ENCODE results near the gene RTN4RL2. TPM values are rescaled to one million over a fixed set of nuclear protein-coding genes. Genes with fewer than 3 reads are reported as not detected.

RTN4RL2 gene
- total and polyA plus RNA-seq, 2 donors (not counting 3 experiments of a cell fraction or from before 2014, with no cell fraction given) = 0.35 to 1.3 TPM

DNA sequence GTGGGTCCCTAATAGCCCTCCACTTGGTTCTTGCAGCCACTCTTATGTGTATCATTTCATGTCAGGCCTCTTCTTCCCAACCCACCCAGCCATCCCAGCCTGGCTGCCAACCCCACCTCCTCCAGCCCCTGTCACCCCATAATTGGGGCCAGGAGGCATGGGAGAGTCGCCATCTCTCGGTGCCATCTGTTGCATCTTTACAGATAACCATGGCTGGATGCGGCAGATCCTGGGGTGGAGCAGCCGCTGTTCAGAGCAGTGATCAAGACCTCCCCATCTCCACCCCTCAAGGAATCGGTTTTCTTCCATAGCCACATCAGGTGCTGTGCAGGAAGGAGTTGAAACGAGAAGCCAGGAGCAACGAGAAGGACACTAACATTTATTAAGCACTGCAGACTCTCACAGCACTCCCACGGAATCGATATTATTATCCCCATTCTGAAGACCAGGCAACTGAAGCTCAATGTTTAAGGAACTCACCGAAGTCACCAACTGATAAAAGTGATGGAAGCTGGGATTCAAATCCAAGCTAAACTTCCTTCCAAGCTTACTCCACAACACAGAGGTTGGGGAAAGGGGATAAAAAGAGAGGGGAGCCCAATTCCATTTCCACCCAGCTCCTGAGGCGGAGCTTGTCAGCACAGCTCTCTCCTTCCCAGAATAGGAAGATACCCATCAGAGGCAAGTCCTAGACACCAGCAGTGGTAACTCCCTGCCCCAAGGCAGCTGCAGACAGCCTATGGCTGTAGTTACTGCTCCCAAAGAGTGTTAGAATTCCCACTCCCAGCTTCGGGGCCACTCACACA is 52.5 kb downstream of the RTN4RL2 start:
- Histone ChIP-seq H3K36me3 (ENCODE audit: control insufficient read depth in 2 of 2, extremely low read depth in 1 of 2, insufficient read depth in 2 of 2, low read length in 2 of 2) (no peaks in the 10 kb centered on the region), H3K4me1 (ENCODE audit: control insufficient read depth, extremely low read depth, insufficient read depth, low read length) (peaks cover 9% of the 10 kb centered on the region), H4K20me1 (replicated peaks; ENCODE audit: control insufficient read depth, extremely low read depth, insufficient read depth, low read length) (no peaks in the 10 kb centered on the region), H3K4me2 (ENCODE audit: insufficient read depth, low read length) (no peak overlapping the region), H3K9me3 (replicated peaks; ENCODE audit: control insufficient read depth, insufficient read depth, low read length) (no peaks in the 10 kb centered on the region), H3K27ac (ENCODE audit: insufficient read depth, low read depth, low read length) (no peak overlapping the region), H3K4me3 (replicated peaks in 1 of 3; ENCODE audit: insufficient read depth in 1 of 3, low read depth in 1 of 3, low read length in 3 of 3) (no peak overlapping the region), H3K27me3 (ENCODE audit: control insufficient read depth in 2 of 2, insufficient read depth in 2 of 2, low read length in 2 of 2) (no peaks in the 10 kb centered on the region), H3K79me2 (ENCODE audit: control insufficient read depth, insufficient read depth, low read length) (no peaks in the 10 kb centered on the region), H2AFZ (ENCODE audit: low read depth, low read length) (no peak overlapping the region), H3K9me1 (replicated peaks; ENCODE audit: control insufficient read depth, extremely low read depth, insufficient read depth, low read length) (no peaks in the 10 kb centered on the region), H3K9ac (replicated peaks; ENCODE audit: extremely low read depth, insufficient read depth, low read length) (no peak overlapping the region)
- POLR2A ChIA-PET = no interaction called here
- BruUV-seq (replicated peaks) = no TSS peak
- dilution Hi-C loops (cut with MboI; ENCODE audit: extremely low pct_ligation_motif_present, low sequenced_read_pairs) (no loop called here), intact Hi-C loops (cut with micrococcal nuclease) (no loop called here)
- no peak for DNase-seq (ENCODE audit: low read depth, low spot score)
- CTCF ChIA-PET = interaction anchor here (1.1 to 9.0 kb wide), 4 partner anchors 14 to 86 kb away, joined by 3 to 166 read pairs (median 56); partner anchors contain the start of gene SLC43A3
- TF ChIP-seq, protein P1, sequence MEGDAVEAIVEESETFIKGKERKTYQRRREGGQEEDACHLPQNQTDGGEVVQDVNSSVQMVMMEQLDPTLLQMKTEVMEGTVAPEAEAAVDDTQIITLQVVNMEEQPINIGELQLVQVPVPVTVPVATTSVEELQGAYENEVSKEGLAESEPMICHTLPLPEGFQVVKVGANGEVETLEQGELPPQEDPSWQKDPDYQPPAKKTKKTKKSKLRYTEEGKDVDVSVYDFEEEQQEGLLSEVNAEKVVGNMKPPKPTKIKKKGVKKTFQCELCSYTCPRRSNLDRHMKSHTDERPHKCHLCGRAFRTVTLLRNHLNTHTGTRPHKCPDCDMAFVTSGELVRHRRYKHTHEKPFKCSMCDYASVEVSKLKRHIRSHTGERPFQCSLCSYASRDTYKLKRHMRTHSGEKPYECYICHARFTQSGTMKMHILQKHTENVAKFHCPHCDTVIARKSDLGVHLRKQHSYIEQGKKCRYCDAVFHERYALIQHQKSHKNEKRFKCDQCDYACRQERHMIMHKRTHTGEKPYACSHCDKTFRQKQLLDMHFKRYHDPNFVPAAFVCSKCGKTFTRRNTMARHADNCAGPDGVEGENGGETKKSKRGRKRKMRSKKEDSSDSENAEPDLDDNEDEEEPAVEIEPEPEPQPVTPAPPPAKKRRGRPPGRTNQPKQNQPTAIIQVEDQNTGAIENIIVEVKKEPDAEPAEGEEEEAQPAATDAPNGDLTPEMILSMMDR (IDR thresholded peaks at IDR 0.05; ENCODE audit: extremely low read depth in 1 of 2, insufficient read depth in 1 of 2, low read depth in 1 of 2, low read length in 2 of 2) = no peak
- TF ChIP-seq MYC (IDR thresholded peaks at IDR 0.05; ENCODE audit: low read depth, low read length) = no peak
- TF ChIP-seq JUN (IDR thresholded peaks at IDR 0.05; ENCODE audit: borderline replicate concordance, insufficient read depth, insufficient read length, low read depth) = no peak
- FAIRE-seq = no peak

DNA sequence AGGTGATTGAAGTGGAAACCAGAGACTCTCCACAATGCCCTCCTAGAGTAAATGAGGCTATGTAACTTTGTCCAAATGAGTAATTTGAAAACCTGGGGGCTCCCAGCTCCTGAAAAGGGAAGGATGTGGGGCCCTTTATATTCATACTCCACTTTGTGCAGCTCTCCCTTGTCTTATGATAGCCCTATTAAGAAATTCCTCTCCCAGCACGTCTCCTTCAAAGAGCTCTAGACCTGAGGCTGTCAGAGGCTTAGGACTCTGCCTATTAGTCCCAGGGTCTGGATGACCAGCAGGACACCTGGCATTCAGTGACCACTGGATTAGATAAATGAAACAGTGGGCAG is 53.1 kb downstream of the RTN4RL2 start:
- Histone ChIP-seq H3K4me1 (ENCODE audit: control insufficient read depth, extremely low read depth, insufficient read depth, low read length) (peaks cover 9% of the 10 kb centered on the region), H3K4me3 (replicated peaks in 1 of 3; ENCODE audit: insufficient read depth in 1 of 3, low read depth in 1 of 3, low read length in 3 of 3) (no peak overlapping the region), H4K20me1 (replicated peaks; ENCODE audit: control insufficient read depth, extremely low read depth, insufficient read depth, low read length) (no peaks in the 10 kb centered on the region), H3K9me3 (replicated peaks; ENCODE audit: control insufficient read depth, insufficient read depth, low read length) (no peaks in the 10 kb centered on the region), H2AFZ (ENCODE audit: low read depth, low read length) (no peak overlapping the region), H3K27ac (ENCODE audit: insufficient read depth, low read depth, low read length) (no peak overlapping the region), H3K79me2 (ENCODE audit: control insufficient read depth, insufficient read depth, low read length) (no peaks in the 10 kb centered on the region), H3K4me2 (ENCODE audit: insufficient read depth, low read length) (no peak overlapping the region), H3K27me3 (ENCODE audit: control insufficient read depth in 2 of 2, insufficient read depth in 2 of 2, low read length in 2 of 2) (no peaks in the 10 kb centered on the region), H3K9ac (replicated peaks; ENCODE audit: extremely low read depth, insufficient read depth, low read length) (no peak overlapping the region), H3K36me3 (ENCODE audit: control insufficient read depth in 2 of 2, extremely low read depth in 1 of 2, insufficient read depth in 2 of 2, low read length in 2 of 2) (no peaks in the 10 kb centered on the region), H3K9me1 (replicated peaks; ENCODE audit: control insufficient read depth, extremely low read depth, insufficient read depth, low read length) (no peaks in the 10 kb centered on the region)
- no peak for FAIRE-seq
- no TSS peak for BruUV-seq (replicated peaks)
- dilution Hi-C loops (cut with MboI; ENCODE audit: extremely low pct_ligation_motif_present, low sequenced_read_pairs) = no loop called here
- ChIA-PET CTCF (interaction anchor here (0.6 to 9.0 kb wide), 5 partner anchors 13 to 87 kb away, joined by 3 to 166 read pairs (median 49); partner anchors contain the start of genes SLC43A3 and UBE2L6), POLR2A (no interaction called here)
- intact Hi-C loops (cut with micrococcal nuclease) = no loop called here
- no peak for DNase-seq (ENCODE audit: low read depth, low spot score)
- TF ChIP-seq JUN (IDR thresholded peaks at IDR 0.05; ENCODE audit: borderline replicate concordance, insufficient read depth, insufficient read length, low read depth) = no peak
- TF ChIP-seq EZH2 (IDR thresholded peaks at IDR 0.05; ENCODE audit: borderline replicate concordance, low read depth, low read length, severe bottlenecking) = no peak
- TF ChIP-seq FOS (IDR thresholded peaks at IDR 0.05; ENCODE audit: borderline replicate concordance, insufficient read depth, low read length) = no peak
- no peak for TF ChIP-seq POLR2A (IDR thresholded peaks at IDR 0.05; ENCODE audit: low read depth, low read length)
- TF ChIP-seq, protein P2, sequence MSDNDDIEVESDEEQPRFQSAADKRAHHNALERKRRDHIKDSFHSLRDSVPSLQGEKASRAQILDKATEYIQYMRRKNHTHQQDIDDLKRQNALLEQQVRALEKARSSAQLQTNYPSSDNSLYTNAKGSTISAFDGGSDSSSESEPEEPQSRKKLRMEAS (IDR thresholded peaks at IDR 0.05; ENCODE audit: insufficient read depth, insufficient read length) = no peak
- TF ChIP-seq, protein P1 (IDR thresholded peaks at IDR 0.05; ENCODE audit: extremely low read depth in 1 of 2, insufficient read depth in 1 of 2, low read depth in 1 of 2, low read length in 2 of 2) = no peak
- no peak for TF ChIP-seq POLR2AphosphoS5 (IDR thresholded peaks at IDR 0.05; ENCODE audit: insufficient read depth, low read depth, low read length)
- no peak for TF ChIP-seq GATA2 (IDR thresholded peaks at IDR 0.05; ENCODE audit: insufficient read depth, insufficient read length, low read depth, low read length)
- no peak for TF ChIP-seq MYC (IDR thresholded peaks at IDR 0.05; ENCODE audit: low read depth, low read length)

Data from endothelial cell of umbilical vein (primary cell).